Right ventricle myocardium superior (tissue), 1 donor: ENCODE results near the gene HINT3. TPM values are rescaled to one million over a fixed set of nuclear protein-coding genes. Genes with fewer than 3 reads are reported as not detected.
A peak's percentile ranks its signal among the peaks of the same experiment; 100 is the strongest.
"Not testable (repeated sequence)": the region's sequence is repeated elsewhere in the genome, so short reads cannot be mapped to it uniquely, and the experiment has no call there.

ENCODE experiments used
- ATAC-seq: fragments of 200-7000 bp; cut with Tn5 transposase; one replicate; pipeline ENCODE4 v1.9.1; 2020; ENCODE audit warnings: mild to moderate bottlenecking; ENCODE audit not compliant: poor library complexity
- DNase-seq: peaks from one replicate; pipeline ENCODE4 v3.0.0-alpha.2; 2020
- intact Hi-C: fragments of 100-400 bp; cut with DNase I; formaldehyde crosslinking; loops from one replicate; pipeline ENCODE4 v1.11.2; 2022
- total RNA-seq: library from RNA; stranded (reverse); fragmentation: NEBNext Ultra II Directional; extraction: Animal tissue kit (Norgen Biotek cat#: 25700); gene quantifications from one replicate; pipeline ENCODE4 v1.2.1, GENCODE V29; 2021
- donor health status: DM: no; HTN: yes; CAD: no; lungs with severe emphysema.

HINT3 gene
- total RNA-seq, 1 donor from 2014 or later: 33.5 TPM

DNA sequence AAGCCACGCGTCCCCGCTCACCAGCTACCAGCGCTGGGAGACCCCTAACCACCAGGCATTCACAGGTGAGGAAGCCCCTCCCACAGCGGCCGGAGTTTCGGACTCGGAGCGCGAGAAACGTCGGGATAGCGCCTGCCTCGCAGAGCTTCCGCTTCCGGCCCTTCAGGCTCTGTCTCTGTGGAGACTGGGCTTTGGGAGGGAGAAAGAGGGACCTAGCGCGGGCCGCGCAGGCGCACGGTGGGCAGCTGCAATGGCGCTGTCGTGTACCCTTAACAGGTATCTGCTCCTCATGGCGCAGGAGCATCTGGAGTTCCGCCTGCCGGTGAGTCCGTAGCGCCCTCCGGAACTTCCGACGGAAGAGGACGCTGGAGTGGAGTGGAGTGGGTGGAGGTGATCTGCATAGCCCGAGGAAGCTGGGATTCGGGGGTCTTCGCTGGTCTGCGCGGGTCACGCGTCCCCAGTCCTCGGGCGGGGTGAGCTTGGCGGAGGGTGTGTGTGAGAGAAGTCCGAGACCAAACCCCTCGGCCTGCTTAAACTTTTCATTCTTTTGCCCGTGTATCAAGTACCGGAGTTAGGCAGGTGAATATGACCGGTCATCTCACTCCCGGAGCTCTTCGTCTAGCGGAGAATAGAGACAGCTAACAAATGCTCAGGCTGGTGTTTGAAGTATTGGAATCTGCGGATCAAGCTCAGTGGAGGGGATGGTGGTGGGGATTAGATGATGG, 29.9 kb downstream of the HINT3 start, which contains the start of gene TRMT11:
TRMT11 (plus strand) TSS at position 240 of the 725 bp plus-strand sequence; CDS start at position 251, 11 bp downstream.
- DNase-seq: peak; percentile 92
- intact Hi-C loops: no loop called here
- ATAC-seq: peak; percentile 99

DNA sequence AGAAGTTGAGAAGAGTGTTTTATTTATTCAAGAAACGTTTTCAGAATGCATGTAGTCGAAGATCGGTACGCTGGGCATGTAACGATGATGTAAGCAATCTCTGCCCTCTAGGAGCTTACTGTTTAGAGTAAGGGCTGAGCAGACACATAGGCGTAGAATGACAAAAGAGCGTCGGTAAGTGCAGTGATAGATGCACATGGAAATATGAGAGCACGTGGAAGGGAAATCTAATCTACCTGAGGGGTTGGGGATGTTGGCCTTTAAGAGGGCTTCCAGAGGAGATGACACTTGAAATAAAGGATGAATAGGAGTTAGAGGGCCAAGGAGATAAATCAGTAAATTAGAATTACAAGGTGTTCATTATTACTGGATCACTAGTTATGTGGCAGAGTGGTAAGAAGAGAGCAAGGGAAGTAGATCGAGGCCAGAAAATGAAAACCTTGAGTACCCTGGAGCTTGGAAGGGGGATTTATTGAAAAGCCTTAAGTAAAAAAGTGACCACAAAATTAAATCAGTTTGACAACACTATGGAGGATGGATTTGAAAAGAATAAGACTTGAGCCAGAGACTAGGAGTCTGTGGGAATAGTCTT, 30.6 kb downstream of the HINT3 start:
- ATAC-seq (peak; percentile 2), DNase-seq (no peak)
- intact Hi-C loops: no loop called here

DNA sequence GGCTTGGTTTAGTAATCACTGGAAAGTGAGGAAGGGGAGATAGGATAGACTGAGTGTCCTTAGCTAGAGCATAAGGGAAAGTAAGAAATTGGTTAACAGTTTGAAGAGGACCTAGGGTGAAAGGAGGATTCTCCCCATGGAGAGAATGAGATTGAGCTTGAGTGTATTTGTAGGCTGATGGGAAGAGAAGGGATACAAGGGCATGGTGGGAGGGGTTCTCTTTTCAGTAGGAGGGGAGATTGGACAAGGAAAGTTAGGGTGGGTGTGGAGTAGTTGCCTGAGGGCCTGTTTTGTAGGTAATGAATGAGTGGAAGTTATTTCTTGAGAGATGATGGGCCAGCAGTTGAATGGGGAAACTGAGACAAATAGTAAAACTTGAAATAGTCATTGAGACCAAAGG, 31.7 kb downstream of the HINT3 start:
- no peak for ATAC-seq
- intact Hi-C loops: no loop called here
- no peak for DNase-seq

DNA sequence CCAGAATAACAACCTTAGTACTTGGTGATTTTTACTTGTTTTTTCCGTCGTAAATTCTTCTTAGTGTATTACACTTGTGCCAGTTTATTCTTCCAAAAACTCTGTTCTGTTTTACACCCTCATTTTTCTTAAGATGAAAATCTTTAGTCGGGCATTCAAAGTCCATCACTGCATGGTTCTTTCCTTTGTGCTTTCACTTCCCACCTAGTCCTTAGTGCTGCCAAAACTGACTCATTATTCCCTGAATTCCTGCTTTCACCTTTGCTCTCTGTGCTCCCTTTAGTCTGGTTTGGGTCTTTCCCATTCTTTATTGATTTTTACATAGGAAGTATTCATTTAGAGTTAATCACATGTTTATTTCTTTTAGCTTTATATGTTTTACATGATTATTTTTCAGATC, 33.1 kb downstream of the HINT3 start:
- intact Hi-C loops: no loop called here
- ATAC-seq (no peak), DNase-seq (no peak)

DNA sequence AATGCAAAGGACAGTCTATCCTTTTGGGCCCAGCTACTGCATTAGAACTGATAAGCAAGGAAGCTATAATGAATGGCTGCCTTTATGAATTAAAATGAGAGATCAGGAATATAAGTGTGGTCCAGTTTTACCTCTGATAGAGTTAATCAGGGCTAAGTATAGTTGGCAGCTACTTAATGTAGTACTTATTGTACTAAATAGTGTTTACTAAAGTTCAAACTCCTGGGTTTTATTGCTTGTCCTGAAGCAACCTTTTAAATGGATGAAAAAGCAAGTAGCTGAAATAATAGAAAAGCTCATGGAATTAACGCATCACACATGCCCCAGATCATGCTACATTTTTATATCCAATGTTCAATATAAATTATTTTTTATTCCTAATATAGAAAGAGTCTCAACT, 35.1 kb downstream of the HINT3 start:
- ATAC-seq: no peak
- intact Hi-C loops: no loop called here
- no peak for DNase-seq

DNA sequence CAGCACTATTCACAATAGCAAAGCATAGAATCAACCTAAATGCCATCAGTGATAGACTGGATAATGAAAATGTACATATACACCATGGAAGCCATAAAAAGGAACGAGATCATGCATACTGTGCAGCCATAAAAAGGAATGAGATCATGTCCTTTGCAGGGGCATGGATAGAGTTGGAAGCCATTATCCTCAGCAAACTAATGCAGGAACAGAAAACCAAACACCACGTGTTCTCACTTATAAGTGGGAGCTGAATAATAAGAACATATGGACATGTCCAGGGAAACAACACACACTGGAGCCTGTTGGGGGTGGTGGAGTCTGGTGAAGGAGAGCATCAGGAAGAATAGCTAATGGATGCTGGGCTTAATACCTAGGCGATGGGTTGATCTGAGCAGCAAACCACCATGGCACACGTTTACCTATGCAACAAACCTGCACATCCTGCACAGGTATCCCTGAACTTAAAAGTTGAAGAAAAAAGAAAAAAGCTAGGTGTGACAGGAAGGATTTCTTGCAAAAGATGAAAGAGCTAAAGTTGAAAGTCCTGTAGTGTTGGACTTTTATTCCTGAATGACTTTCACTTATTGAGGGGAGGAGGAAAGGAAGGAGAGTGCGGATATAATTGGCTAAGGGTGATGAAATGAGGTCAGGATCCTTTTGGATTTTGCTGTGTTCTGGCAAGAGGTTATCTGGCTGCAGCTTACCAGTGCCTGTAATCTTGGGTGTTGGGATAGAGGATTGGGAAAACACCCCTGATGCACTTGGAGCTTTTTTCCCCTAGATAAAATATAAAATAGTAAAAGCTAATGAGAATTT, 38.3 kb downstream of the HINT3 start:
- intact Hi-C loops: no loop called here
- no peak for DNase-seq
- ATAC-seq: peak; percentile 72

DNA sequence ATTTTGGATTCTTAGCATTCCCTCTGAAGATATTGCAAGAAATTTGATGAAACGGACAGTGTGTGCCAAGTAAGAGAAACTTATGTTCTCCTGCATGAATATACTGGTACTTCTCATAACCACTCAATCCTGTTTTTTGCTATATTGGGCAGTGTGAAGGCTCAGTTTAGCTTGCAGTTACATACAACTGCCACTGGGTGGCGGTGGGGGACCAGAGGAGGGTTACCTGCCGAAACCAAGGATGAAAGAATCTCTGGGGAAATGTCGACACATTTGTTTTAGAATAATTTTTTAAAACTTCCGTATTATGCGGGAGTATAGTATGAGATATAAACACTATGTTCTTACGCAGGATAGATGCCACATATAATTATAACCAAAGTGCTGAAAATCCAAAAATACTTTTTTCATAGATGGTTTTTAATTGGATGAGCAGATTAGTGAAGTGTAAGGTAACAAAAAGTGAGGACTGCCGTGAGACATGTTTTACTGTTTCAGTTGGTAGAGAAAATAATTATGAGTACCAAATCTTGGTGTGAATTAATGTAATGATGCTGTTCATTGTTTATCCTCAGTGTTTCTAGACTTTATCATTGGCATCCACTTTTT, 39.5 kb downstream of the HINT3 start:
- ATAC-seq (peak; percentile 89), DNase-seq (peak; percentile 58)
- intact Hi-C loops: no loop called here

DNA sequence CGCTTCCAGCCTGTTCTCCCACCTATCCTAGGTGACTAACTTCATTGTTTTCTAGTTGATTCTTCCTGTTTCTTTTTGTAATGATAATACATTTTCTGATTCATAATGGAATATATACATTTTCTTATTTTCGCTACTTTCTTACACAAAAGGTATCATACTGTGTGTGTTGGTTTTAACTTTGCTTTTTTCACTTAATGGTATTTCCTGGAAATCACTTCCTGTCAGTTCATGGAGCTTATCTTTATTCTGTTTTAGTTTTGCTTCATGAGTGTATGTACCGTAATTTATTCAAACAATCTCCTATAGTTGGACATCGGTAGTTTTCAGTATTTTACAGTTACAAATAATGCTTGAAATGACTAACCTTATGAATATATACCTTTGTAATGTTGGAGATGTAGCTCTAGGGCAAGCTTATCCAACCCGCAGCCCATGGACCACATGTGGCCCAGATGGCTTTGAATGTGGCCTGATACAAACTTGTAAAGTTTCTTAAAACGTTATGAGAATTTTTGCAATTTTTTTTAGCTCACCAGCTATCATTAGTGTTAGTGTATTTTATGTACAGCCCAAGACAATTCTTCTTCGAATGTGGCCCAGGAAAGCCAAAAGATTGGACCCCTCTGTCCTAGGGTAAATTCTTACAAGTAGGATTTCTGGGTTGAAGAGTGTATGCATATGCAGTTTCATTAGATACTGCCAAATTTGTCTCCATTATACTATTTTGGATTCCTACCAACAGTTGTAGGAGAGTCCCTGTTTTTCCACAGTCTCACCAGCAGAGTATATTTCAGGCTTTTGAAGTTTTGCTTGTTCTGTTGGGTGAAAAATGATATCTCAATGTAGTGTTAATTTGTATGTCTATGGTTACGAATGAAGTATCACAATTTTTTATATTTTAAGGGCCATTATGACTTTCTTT, 46.4 kb downstream of the HINT3 start:
- intact Hi-C loops: no loop called here
- DNase-seq (no peak), ATAC-seq (no peak)

DNA sequence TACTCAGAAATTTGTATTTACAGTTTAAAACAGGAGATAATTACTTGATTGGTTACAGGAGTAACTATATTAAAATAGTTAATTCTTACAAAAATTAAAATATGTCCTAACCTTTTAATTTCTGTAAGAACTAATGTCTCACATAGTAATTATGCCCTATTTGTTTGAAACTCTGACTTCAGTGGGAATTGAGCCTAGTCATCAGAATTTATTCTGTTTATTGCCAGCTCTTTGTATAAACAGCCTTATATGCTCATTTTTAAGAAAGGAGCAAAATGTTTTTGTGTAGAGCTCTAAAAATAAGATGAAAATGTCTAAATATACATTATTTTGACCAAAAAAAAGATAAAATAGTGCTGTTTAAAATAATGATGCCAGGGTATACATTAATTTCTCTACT, 51.2 kb downstream of the HINT3 start:
- DNase-seq (no peak), ATAC-seq (no peak)
- intact Hi-C loops: no loop called here

DNA sequence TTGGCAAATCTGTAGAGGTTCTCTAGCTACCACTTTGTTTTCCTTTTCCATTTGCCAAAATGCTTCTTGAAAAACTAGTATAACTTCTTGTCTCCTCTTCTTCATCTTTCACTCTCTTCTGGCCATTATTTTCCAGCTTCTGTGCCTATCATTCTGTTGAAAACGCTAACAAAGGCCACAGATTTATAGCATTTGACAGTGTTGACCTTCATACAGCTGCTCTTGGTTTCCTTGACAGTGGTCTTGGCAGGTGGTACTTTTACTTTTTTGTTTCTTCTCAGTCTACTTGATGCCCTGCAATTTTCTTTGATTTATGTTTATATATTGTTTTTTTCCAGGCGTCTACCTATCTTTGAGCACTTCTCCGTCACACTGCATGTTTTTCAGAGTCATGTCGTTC, 53.5 kb downstream of the HINT3 start:
- DNase-seq: no peak
- intact Hi-C loops: no loop called here
- no peak for ATAC-seq

DNA sequence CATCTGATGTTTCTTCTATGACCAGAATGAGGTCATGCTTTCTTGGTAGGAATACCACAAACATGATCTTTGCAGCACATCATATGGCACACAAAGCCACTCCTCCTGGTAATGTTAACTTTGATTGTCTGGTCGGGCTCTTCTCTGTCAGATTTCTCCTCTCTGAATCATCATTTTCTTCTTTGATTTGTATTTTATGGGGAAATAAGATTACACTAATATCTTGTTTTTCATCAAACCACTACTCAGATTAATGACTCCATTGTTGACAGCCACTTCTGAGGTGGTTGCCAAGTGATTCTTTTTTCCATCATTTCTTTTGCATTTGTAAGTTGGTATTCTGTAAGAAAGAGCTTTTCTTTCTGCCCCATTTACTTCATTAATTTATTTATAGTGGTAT, 59.3 kb downstream of the HINT3 start:
- no peak for ATAC-seq

DNA sequence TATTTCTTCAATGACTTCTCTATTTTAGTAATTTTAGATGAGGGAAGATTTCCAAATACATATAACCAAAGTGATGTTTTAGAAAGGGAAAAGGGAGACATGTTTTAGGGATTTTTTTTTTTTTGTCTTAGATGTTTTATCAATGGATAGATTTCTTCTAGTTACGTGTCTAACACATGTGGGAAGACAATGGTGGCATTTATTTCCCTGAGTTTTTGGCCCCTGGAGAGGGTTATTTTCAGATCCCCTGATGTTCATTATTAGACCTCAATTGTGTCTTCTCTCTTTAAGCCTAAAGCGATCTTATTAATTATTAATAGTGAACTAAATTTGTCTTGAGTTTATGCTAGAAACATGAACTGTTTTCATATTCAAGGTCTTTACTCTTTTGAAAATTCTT, 60.0 kb downstream of the HINT3 start:
- intact Hi-C loops: no loop called here
- no peak for ATAC-seq

More for the DNA sequence above, 59.3 kb downstream of the HINT3 start:
- no peak for DNase-seq
- intact Hi-C loops: no loop called here

DNA sequence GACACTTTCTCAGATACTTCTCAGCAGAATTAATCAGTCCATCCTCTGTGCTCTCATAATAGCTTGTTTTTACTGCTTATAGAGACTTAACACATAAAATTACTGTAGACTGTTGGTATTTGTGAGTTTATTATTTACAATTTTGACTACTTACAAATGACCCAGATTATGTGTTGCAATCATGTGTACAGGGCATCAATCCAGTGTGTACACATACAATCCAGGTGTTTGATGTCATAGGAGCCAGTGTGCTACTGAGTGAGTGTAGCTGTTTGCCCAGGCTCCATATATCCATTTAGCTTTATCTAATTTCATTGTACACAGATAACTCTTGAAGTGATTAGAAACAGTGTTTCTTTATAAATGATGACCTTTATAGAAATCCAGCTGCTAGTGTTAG, 61.1 kb downstream of the HINT3 start:
- no peak for DNase-seq
- no peak for ATAC-seq
- intact Hi-C loops: no loop called here

More for the DNA sequence above, 60.0 kb downstream of the HINT3 start:
- DNase-seq: no peak

DNA sequence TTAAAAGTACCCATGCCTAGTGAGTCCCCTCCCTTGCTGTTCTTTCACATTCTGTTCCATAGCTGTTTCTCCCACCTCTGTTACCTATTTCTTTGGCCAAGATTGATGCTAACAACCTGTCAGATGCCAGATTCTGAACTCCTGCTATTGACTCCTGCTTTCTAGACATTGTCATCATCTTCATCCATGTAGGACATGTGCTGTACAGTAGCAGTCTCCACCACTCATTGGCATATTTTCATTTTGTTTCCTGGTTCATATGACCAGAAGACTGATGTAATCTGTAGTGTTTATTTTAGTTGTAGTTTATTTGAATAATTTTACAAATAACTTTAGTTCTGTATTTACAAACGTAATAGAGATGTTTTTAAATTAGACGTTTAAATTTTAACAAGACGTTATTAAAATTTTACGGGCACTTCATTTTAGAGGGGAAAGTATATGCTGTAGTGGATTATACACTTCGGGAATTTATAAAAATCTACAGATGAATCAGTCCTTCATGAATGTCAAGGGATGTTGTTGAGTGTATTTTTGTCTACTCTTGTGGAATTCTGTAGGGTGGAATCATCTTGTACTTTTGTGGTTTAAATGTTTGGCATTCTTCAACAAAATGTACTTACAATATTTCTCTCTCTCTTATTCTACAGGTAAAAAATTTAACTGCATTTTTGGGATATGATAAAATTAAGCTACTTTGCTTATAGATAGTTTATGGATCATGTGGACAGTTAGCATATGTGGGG, 63.9 kb downstream of the HINT3 start:
- ATAC-seq: no peak
- no peak for DNase-seq
- intact Hi-C loops: no loop called here

DNA sequence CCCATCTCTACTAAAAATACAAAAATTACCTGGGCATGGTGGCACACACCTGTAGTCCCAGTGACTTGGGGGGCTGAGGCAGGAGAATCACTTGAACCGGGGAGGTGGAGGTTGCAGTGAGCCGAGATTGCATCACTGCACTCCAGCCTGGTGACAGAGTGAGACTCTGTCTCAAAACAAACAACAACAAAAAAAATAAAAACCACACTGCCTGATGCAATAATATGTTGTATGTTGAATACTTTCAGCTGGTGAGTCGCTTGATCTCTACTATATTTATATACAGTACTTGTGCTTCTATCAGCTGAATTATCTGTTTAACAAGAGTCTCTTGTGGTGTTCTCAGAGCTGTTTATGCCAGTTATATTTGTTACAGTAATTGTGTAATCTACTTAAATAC, 66.9 kb downstream of the HINT3 start:
- ATAC-seq, DNase-seq, intact Hi-C loops: not testable (repeated sequence)

DNA sequence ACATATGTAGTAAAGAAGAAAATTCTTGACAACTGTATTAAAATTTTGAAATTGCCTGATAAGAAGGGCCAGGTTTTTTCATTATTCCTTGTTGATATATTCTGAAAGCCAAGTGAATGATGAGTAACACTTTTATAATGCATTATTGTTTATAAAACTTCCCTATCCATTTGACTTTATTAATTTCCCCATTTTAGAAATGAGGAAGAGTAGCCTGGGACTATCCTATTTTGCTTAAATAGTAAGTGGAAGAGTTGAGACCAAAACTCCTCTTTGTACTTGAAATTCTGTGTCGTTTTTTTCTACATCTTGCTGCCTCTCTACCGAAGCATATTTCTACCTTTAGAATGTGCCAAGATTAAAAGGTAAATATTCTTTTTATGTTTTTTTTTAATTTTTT, 69.4 kb downstream of the HINT3 start:
- intact Hi-C loops: no loop called here
- ATAC-seq (no peak), DNase-seq (no peak)

DNA sequence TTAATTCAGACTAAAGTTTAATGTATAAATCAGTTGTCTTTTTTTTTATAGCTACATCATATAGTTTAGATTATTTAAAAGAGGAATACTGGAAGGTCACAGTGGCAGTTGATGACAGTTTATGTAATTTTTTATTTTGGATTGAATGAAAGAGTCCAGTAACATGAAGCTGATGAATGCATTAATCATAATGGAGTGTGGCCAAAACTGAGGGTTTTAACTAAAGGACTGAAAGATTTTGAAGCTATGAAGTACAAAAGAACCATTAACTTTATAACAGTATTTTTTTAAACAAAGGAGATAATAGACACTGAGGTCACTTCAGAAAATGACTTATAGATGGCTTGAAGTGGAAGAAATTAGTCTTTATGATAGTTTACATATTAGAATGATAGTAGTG, 71.0 kb downstream of the HINT3 start:
- intact Hi-C loops: no loop called here
- DNase-seq: no peak

More for the DNA sequence above, 71.0 kb downstream of the HINT3 start:
- ATAC-seq: no peak
